Thoracic aorta (tissue), 2 donors: Measurements from ENCODE around the gene NTNG1. TPM values are rescaled to one million over a fixed set of nuclear protein-coding genes. Genes with fewer than 3 reads are reported as not detected.

ENCODE experiments used
- ATAC-seq: fragments of 150-250 bp; one replicate; pipeline ENCODE4 v1.8.0; 2017; ENCODE audit warnings: low read depth; ENCODE audit not compliant: insufficient number of reproducible peaks, low FRiP score
- DNase-seq: peaks from one replicate; pipeline ENCODE4 v3.0.0-alpha.2; 2020; ENCODE audit warnings: low spot score
- H3K27ac ChIP-seq, 2 donors: fragments of 200-600 bp; sonication (generic); 1 replicate in 1 of 2; 2 replicates in 1 of 2; pipeline ENCODE4 v1.5.1; 2016; ENCODE audit warnings: mild to moderate bottlenecking in 2 of 2, moderate library complexity in 2 of 2
- H3K27me3 ChIP-seq: fragments of 200-600 bp; sonication (generic); replicated peaks from 2 replicates; pipeline ENCODE4 v1.6.0; 2016; ENCODE audit warnings: mild to moderate bottlenecking; ENCODE audit not compliant: insufficient read depth
- H3K36me3 ChIP-seq: fragments of 200-600 bp; sonication (generic); one replicate; pipeline ENCODE4 v1.5.1; 2016
- H3K4me1 ChIP-seq, 2 donors: fragments of 200-600 bp; sonication (generic); 1 replicate in 1 of 2; 2 replicates in 1 of 2; pipeline versions ENCODE4 v1.5.1 to v1.6.0; 2016; ENCODE audit warnings: low read depth in 2 of 2, mild to moderate bottlenecking in 1 of 2; ENCODE audit not compliant: control insufficient read depth in 1 of 2
- H3K4me3 ChIP-seq: fragments of 200-600 bp; sonication (generic); 2 replicates; pipeline ENCODE4 v1.5.1; 2016; ENCODE audit warnings: mild to moderate bottlenecking
- H3K9me3 ChIP-seq: fragments of 200-600 bp; sonication (generic); 2 replicates; pipeline ENCODE4 v1.5.1; 2016
- total RNA-seq, 2 donors: library from RNA; depleted of rRNA; stranded (reverse); fragments of >200 nt; gene quantifications; one replicate each; pipeline versions ENCODE4 v1.1.0 to v1.2.3, GENCODE V29; 2016
- TF ChIP-seq, protein P1 (sequence below): fragments of 200-600 bp; sonication (generic); IDR thresholded peaks from one replicate; pipeline ENCODE4 v1.5.1; 2019; ENCODE audit warnings: antibody characterized with exemption

NTNG1 gene
- total RNA-seq, 2 donors from 2014 or later = 0.99 to 1.4 TPM

GRCh38 chr1:107499139-107499744 is 358.4 kb downstream of the NTNG1 start:
- no peak for DNase-seq

DNA sequence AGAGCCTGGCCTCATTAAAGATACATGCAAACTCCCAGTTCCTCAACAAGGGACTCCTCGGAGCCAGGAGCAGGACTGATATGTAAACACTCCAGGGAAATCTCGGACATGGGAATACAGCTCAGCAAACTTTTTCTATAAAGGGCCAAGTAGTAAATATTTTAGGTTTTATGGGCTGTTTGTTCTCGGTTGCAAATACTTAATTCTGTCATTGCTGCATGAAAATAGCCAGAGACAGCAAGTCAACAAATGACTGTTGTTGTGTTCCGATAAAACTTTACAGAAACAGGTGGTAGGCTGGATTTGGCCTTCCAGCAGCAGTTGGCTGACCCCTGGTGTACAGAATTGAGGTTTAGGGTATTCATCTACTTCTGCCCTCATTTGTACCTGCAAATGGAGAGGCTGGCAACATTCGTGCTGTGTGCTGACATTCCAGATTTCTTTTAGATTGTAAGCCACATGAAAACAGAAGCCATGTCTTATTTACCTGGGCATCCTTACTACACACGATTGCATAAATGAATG is 360.3 kb downstream of the NTNG1 start:
- DNase-seq (no peak), ATAC-seq (no peak)
- no peaks in the 10 kb centered on the region for H3K27me3 ChIP-seq
- TF ChIP-seq, protein P1, sequence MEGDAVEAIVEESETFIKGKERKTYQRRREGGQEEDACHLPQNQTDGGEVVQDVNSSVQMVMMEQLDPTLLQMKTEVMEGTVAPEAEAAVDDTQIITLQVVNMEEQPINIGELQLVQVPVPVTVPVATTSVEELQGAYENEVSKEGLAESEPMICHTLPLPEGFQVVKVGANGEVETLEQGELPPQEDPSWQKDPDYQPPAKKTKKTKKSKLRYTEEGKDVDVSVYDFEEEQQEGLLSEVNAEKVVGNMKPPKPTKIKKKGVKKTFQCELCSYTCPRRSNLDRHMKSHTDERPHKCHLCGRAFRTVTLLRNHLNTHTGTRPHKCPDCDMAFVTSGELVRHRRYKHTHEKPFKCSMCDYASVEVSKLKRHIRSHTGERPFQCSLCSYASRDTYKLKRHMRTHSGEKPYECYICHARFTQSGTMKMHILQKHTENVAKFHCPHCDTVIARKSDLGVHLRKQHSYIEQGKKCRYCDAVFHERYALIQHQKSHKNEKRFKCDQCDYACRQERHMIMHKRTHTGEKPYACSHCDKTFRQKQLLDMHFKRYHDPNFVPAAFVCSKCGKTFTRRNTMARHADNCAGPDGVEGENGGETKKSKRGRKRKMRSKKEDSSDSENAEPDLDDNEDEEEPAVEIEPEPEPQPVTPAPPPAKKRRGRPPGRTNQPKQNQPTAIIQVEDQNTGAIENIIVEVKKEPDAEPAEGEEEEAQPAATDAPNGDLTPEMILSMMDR = no peak
- no peaks in the 10 kb centered on the region for H3K36me3 ChIP-seq
- no peak overlapping the region for H3K4me3 ChIP-seq
- H3K4me1 ChIP-seq = no peaks in the 10 kb centered on the region
- H3K27ac ChIP-seq = no peak overlapping the region
- H3K9me3 ChIP-seq = no peaks in the 10 kb centered on the region

More at GRCh38 chr1:107499139-107499744, 358.4 kb downstream of the NTNG1 start:
- TF ChIP-seq, protein P1 = no peak
- H3K27me3 ChIP-seq = no peaks in the 10 kb centered on the region
- H3K27ac ChIP-seq = no peak overlapping the region
- no peaks in the 10 kb centered on the region for H3K36me3 ChIP-seq
- ATAC-seq = no peak
- H3K9me3 ChIP-seq = no peaks in the 10 kb centered on the region
- no peak overlapping the region for H3K4me3 ChIP-seq
- H3K4me1 ChIP-seq = no peaks in the 10 kb centered on the region

GRCh38 chr1:107510347-107510746 is 369.5 kb downstream of the NTNG1 start:
- Histone ChIP-seq H3K9me3 (no peaks in the 10 kb centered on the region), H3K4me1 (no peaks in the 10 kb centered on the region), H3K36me3 (no peaks in the 10 kb centered on the region), H3K27me3 (no peaks in the 10 kb centered on the region), H3K4me3 (no peak overlapping the region), H3K27ac (no peak overlapping the region)
- TF ChIP-seq, protein P1 = no peak
- DNase-seq (no peak), ATAC-seq (no peak)

GRCh38 chr1:107512836-107513235 is 372.0 kb downstream of the NTNG1 start:
- TF ChIP-seq, protein P1 = no peak

GRCh38 chr1:107514841-107515240 is 374.0 kb downstream of the NTNG1 start:
- Histone ChIP-seq H3K4me3 (no peak overlapping the region), H3K4me1 (no peaks in the 10 kb centered on the region), H3K9me3 (no peaks in the 10 kb centered on the region), H3K27me3 (no peaks in the 10 kb centered on the region), H3K36me3 (no peaks in the 10 kb centered on the region), H3K27ac (no peak overlapping the region)
- DNase-seq = no peak
- ATAC-seq = no peak
- TF ChIP-seq, protein P1 = no peak

More at GRCh38 chr1:107512836-107513235, 372.0 kb downstream of the NTNG1 start:
- H3K27ac ChIP-seq = no peak overlapping the region
- H3K36me3 ChIP-seq = no peaks in the 10 kb centered on the region
- DNase-seq = no peak
- no peak for ATAC-seq
- no peaks in the 10 kb centered on the region for H3K4me1 ChIP-seq
- no peaks in the 10 kb centered on the region for H3K27me3 ChIP-seq
- H3K9me3 ChIP-seq = no peaks in the 10 kb centered on the region
- H3K4me3 ChIP-seq = no peak overlapping the region
